ENCODE measurements around the gene CCDC60.

GRCh38 chr12:119334430-119335170, at the start of gene CCDC60:
- TF ChIP-seq, protein P1, sequence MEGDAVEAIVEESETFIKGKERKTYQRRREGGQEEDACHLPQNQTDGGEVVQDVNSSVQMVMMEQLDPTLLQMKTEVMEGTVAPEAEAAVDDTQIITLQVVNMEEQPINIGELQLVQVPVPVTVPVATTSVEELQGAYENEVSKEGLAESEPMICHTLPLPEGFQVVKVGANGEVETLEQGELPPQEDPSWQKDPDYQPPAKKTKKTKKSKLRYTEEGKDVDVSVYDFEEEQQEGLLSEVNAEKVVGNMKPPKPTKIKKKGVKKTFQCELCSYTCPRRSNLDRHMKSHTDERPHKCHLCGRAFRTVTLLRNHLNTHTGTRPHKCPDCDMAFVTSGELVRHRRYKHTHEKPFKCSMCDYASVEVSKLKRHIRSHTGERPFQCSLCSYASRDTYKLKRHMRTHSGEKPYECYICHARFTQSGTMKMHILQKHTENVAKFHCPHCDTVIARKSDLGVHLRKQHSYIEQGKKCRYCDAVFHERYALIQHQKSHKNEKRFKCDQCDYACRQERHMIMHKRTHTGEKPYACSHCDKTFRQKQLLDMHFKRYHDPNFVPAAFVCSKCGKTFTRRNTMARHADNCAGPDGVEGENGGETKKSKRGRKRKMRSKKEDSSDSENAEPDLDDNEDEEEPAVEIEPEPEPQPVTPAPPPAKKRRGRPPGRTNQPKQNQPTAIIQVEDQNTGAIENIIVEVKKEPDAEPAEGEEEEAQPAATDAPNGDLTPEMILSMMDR (conservative IDR thresholded peaks at IDR 0.05) = no peak
- TF ChIP-seq ZFX (IDR thresholded peaks at IDR 0.05) = no peak

All from C4-2B (cell line).